Endothelial cell of umbilical vein (primary cell): ENCODE measurements around the gene SETBP1.

Experiments used
- CTCF ChIP-seq, 2 donors: IDR thresholded peaks; 1 replicate in 1 of 2; 2 replicates in 1 of 2; pipeline ENCODE4 v1.5.1; 2011; ENCODE audit warnings: low read length in 2 of 2, mild to moderate bottlenecking in 2 of 2, moderate library complexity in 2 of 2, control low read depth in 1 of 2, inconsistent platforms in 1 of 2, low read depth in 1 of 2; ENCODE audit not compliant: insufficient read depth in 1 of 2; ENCODE audit errors: extremely low read depth in 1 of 2
- GATA2 ChIP-seq: IDR thresholded peaks from 2 replicates; pipeline ENCODE4 v1.7.0; 2011; ENCODE audit warnings: low read depth, mild to moderate bottlenecking, moderate library complexity, mixed read lengths, low read length; ENCODE audit not compliant: insufficient read length, insufficient read depth
- MAX ChIP-seq: IDR thresholded peaks from 2 replicates; pipeline ENCODE4 v1.6.1; 2011; ENCODE audit not compliant: insufficient read depth, insufficient read length
- MYC ChIP-seq: IDR thresholded peaks from one replicate; pipeline ENCODE4 v1.6.1; 2011; ENCODE audit warnings: mild to moderate bottlenecking, low read depth, low read length
- POLR2A ChIP-seq: IDR thresholded peaks from 2 replicates; pipeline ENCODE4 v1.6.1; 2012; ENCODE audit warnings: low read depth, mild to moderate bottlenecking, control low read depth, low read length

- TF ChIP-seq MAX = no peak
- no peak for TF ChIP-seq CTCF (IDR thresholded peaks at IDR 0.05; ENCODE audit: extremely low read depth in 1 of 2, insufficient read depth in 1 of 2, low read depth in 1 of 2, low read length in 2 of 2)
- no peak for TF ChIP-seq POLR2A
- no peak for TF ChIP-seq GATA2
- no peak for TF ChIP-seq MYC
Measured at GRCh38 chr18:44921974-44922373, 241.3 kb downstream of the SETBP1 start.
